GM21529 (cell line): ENCODE results near the gene ZNF320.
"Not testable (repeated sequence)": the region's sequence is repeated elsewhere in the genome, so short reads cannot be mapped to it uniquely, and the experiment has no call there.

Source experiments
- ATAC-seq: cut with Tn5 transposase; IDR thresholded peaks from one replicate; pipeline ENCODE4 v1.9.1; 2021; ENCODE audit not compliant: unreplicated experiment

Gene ZNF320

DNA sequence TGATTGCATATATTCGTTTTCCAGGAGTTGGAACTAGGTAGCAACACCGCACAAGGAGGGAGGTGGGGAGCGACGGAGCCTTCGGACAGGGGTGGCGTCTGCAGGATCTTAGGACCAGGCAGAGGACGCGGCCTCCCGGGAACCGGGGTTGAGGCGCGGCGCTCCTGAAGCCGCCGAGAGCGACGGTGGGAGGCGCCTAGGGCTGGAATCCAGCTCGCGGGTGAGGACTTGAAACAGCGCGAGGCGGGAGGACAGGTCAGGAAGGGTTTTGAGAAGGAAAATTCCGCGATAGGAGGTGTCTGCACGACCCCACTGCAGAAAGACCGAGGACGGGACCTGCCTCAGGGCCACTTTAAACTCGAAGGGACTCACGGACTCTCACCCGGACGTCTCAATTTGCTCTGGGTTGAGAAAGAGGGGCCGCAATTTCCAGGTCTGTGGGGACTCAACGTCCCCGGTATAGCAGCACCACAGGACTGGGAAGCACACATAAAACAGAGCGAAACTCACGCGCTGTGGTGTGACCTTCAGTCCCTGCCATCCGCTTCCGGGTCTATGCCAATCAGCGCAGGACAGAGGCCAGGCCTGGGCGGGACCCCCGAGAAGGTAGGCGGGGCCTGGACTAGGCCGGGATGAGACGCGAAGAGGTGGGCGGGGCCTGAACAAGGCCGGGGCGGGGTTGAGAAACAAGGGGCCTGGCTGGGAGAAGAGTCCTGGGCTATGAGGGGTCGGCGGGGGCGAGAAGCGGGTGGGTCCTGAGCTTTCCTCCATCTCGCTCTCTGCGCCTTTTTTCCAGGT lies at the start of gene ZNF320:
Gene ZNF320, minus strand, starts transcription at position 498 of the 798 bp plus-strand sequence. CDS start 7,380 bp downstream, outside the sequence.
- peak; percentile 97 for ATAC-seq

GRCh38 chr19:52946322-52947310 lies 49.2 kb upstream of the ZNF320 start:
- no peak for ATAC-seq

DNA sequence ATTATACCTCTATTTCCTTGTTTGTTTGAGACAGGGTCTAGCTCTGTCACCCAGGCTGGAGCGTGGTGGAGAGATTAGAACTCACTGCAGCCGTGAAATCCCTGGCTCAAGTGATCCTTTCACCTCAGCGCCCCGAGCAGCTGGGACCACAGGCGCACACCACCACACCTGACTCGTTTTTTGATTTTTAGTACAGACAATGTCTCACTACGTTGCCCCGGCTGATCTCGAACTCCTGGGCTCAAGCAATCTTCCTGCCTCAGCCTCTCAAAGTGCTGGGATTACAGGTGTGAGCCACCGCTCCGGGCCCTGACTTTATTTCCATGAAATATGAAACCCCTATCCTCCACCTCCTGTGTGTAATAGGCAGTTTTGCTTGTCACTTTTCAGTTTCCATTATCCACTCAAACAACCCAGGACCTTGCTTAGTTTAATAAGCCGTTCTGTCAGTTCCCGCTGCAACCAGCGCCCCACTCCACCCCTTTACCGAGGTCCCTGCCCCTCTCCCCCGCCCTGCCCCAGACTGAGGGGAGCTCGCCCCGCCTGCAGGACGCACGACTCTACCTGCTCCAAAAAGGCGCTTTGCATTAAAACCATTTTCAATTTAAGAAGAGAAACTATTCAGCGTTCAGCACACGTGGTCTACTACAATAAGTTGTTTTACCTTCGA lies 48.4 kb upstream of the ZNF320 start:
- no peak for ATAC-seq

GRCh38 chr19:52944703-52945493 lies 47.5 kb upstream of the ZNF320 start:
- not testable (repeated sequence) for ATAC-seq

GRCh38 chr19:52943884-52944643 lies 46.6 kb upstream of the ZNF320 start:
- ATAC-seq = no peak

GRCh38 chr19:52943134-52943883 lies 45.9 kb upstream of the ZNF320 start:
- ATAC-seq = no peak

GRCh38 chr19:52942386-52943133 lies 45.1 kb upstream of the ZNF320 start:
- peak; percentile 93 for ATAC-seq

DNA sequence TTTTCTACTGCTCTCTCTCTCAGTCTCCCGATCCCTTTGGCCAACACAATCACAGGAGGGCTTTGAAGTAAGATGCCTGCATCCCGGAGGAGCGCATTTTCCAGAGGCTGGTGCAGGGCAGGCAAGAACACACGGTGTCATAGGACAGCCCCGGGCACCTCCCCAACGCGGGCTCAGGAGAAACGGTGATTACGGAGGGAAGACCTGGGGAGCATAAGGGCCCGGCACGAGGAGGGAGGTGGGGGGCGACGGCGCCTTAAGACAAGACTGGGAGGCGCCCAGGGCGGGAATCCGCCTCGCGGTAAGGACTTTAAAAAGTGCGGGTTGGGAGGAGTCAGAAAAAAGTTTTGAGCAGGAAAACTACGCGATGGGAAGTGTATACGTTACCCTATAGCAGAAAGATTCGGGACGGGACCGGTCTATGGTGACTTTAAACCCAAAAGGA lies 44.5 kb upstream of the ZNF320 start:
- peak; percentile 46 for ATAC-seq

GRCh38 chr19:52941523-52941922 lies 44.1 kb upstream of the ZNF320 start:
- not testable (repeated sequence) for ATAC-seq

DNA sequence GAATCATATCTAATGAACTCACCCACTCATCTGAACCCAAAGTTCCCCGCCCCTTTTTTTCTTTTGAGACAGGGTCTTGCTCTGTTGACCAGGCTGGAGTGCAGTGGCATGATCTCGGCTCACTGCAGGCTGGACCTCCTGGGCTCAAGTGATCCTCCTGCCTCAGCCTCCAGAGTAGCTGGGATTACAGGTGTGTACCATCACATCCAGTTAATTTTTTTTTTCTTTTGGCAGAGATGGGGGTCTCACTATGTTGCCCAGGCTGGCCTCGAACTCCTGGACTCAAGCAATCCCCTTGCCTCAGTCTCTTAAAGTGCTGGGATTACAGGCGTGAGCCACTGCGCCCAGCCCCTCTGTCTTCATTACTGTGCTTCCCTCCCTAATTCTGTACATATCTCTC lies 43.5 kb upstream of the ZNF320 start:
- not testable (repeated sequence) for ATAC-seq

DNA sequence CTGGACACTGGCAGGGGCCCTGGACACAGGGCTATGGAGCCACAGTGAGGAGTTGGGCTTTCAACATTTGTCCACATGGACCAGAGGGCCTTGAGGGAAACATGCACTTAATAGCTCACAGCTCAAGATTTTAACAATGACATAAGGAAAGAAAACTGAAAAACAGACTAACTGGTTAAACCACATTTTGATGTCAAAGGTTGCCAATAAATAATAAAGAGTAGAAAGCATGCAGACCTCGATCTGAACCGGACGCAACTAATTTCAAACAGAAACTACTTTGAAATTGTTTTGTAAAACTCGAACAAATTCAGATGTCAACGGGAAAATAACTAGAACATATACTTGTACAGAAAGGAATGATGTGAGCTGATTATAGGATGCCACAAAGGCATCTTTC lies 41.3 kb upstream of the ZNF320 start:
- ATAC-seq = no peak

GRCh38 chr19:52936954-52937325 lies 39.5 kb upstream of the ZNF320 start:
- ATAC-seq = no peak

GRCh38 chr19:52936151-52936953 lies 38.9 kb upstream of the ZNF320 start:
- no peak for ATAC-seq

DNA sequence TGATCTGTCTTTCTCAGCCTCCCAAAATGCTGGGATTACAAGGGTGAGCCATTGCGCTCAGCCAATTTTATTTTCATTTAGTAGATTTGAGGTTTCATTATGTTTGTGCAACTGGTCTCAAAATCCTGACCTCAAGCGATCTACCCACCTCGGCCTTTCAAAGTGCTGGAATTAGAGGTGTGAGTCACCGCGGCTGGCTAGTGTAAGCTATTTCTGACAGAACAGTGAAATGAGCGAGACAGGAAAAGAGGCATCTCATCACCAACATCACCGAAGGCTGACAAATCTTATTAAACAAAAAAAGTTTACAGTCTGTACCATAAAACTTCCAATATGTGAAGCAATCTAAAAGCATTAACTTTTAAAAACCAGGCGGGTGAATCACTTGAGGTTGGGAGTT lies 38.0 kb upstream of the ZNF320 start:
- ATAC-seq = no peak

GRCh38 chr19:52924641-52925040 lies 27.2 kb upstream of the ZNF320 start:
- not testable (repeated sequence) for ATAC-seq

GRCh38 chr19:52923778-52924593 lies 26.6 kb upstream of the ZNF320 start:
- no peak for ATAC-seq
